ENCODE data around the gene DBX1. TPM values are rescaled to one million over a fixed set of nuclear protein-coding genes. Genes with fewer than 3 reads are reported as not detected.

DBX1 gene
- total RNA-seq, 3 donors from 2014 or later: not detected

- no peak for DNase-seq (ENCODE audit: low spot score in 2 of 2)
- H3K4me3 ChIP-seq: no peak overlapping the region
- H3K27me3 ChIP-seq: peaks cover 15 to 97% of the 10 kb centered on the region in 2 donors
- TF ChIP-seq, protein P1, sequence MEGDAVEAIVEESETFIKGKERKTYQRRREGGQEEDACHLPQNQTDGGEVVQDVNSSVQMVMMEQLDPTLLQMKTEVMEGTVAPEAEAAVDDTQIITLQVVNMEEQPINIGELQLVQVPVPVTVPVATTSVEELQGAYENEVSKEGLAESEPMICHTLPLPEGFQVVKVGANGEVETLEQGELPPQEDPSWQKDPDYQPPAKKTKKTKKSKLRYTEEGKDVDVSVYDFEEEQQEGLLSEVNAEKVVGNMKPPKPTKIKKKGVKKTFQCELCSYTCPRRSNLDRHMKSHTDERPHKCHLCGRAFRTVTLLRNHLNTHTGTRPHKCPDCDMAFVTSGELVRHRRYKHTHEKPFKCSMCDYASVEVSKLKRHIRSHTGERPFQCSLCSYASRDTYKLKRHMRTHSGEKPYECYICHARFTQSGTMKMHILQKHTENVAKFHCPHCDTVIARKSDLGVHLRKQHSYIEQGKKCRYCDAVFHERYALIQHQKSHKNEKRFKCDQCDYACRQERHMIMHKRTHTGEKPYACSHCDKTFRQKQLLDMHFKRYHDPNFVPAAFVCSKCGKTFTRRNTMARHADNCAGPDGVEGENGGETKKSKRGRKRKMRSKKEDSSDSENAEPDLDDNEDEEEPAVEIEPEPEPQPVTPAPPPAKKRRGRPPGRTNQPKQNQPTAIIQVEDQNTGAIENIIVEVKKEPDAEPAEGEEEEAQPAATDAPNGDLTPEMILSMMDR (IDR thresholded peaks at IDR 0.05): no peak
- no peak for TF ChIP-seq POLR2AphosphoS5 (IDR thresholded peaks at IDR 0.05)
- no peak for TF ChIP-seq POLR2A (IDR thresholded peaks at IDR 0.05)
- no peaks in the 10 kb centered on the region for H3K9me3 ChIP-seq
- H3K27ac ChIP-seq: no peak overlapping the region
- peaks cover 0 to 2% of the 10 kb centered on the region in 2 donors for H3K4me1 ChIP-seq
- H3K36me3 ChIP-seq: no peaks in the 10 kb centered on the region
- intact Hi-C loops (cut with DNase I; ENCODE audit: low total_unique reads): no loop called here
Measured at GRCh38 chr11:20161230-20161918, 1.1 kb upstream of the DBX1 start.

GRCh38 chr11:20159466-20160381 lies 551 bp downstream of the DBX1 start:
- H3K36me3 ChIP-seq: no peaks in the 10 kb centered on the region
- H3K4me3 ChIP-seq: no peak overlapping the region
- intact Hi-C loops (cut with DNase I; ENCODE audit: low total_unique reads): no loop called here
- peaks cover 0 to 2% of the 10 kb centered on the region in 2 donors for H3K4me1 ChIP-seq
- no peaks in the 10 kb centered on the region for H3K9me3 ChIP-seq
- no peak overlapping the region for H3K27ac ChIP-seq
- no peak for TF ChIP-seq POLR2AphosphoS5 (IDR thresholded peaks at IDR 0.05)
- TF ChIP-seq, protein P1 (IDR thresholded peaks at IDR 0.05): no peak
- no peak for DNase-seq (ENCODE audit: low spot score in 2 of 2)
- peaks cover 18 to 96% of the 10 kb centered on the region in 2 donors for H3K27me3 ChIP-seq

DNA sequence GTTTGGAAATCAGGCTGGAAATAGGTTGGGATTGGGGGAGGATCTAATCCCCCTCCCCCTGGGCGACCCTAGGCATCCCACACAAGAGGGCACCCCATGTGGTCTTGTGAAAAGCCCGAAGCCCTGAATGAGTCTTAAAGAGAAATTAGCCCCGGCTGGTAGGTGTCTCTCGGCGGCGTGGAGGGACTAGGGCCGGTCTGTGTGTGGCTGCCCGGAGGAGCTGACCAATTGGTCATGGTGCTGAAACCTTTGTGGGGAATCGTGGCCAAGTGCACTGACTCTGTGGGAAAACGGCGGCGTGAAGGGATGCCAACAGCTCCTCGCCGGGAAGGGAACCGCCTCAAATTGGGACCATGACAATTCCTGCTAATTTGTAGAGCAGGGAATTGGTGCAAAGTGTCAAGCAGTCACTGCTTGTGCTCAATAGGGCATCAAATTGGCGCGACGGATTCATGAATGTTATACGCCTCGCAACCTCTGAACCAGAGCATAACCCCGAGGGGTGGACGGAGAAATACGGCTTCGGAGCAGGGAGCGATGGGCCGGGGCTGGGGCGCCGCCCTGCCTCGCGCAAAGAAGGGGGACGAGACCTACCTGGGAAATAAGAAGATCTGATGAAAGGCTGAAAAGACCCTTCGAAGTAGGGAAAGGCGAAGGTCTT lies 1.5 kb downstream of the DBX1 start:
- H3K4me1 ChIP-seq: peaks cover 0 to 2% of the 10 kb centered on the region in 2 donors
- no peaks in the 10 kb centered on the region for H3K9me3 ChIP-seq
- H3K27ac ChIP-seq: no peak overlapping the region
- H3K4me3 ChIP-seq: no peak overlapping the region
- H3K36me3 ChIP-seq: no peaks in the 10 kb centered on the region
- peak in 1 of 2 donors; percentile 66 for DNase-seq (ENCODE audit: low spot score in 2 of 2)
- no peak for TF ChIP-seq POLR2AphosphoS5 (IDR thresholded peaks at IDR 0.05)
- TF ChIP-seq, protein P1 (IDR thresholded peaks at IDR 0.05): no peak
- peaks cover 18 to 93% of the 10 kb centered on the region in 2 donors for H3K27me3 ChIP-seq
- intact Hi-C loops (cut with DNase I; ENCODE audit: low total_unique reads): no loop called here

GRCh38 chr11:20157728-20158127 lies 2.5 kb downstream of the DBX1 start:
- intact Hi-C loops (cut with DNase I; ENCODE audit: low total_unique reads): no loop called here
- peaks cover 18 to 88% of the 10 kb centered on the region in 2 donors for H3K27me3 ChIP-seq
- H3K27ac ChIP-seq: no peak overlapping the region
- H3K4me1 ChIP-seq: no peaks in the 10 kb centered on the region
- no peak overlapping the region for H3K4me3 ChIP-seq
- no peaks in the 10 kb centered on the region for H3K9me3 ChIP-seq
- no peaks in the 10 kb centered on the region for H3K36me3 ChIP-seq
- TF ChIP-seq POLR2A (IDR thresholded peaks at IDR 0.05) (no peak), POLR2AphosphoS5 (IDR thresholded peaks at IDR 0.05) (no peak)
- TF ChIP-seq, protein P1 (IDR thresholded peaks at IDR 0.05): no peak
- DNase-seq (ENCODE audit: low spot score in 2 of 2): no peak

Measured in breast epithelium (tissue), 4 donors.